Keratinocyte (primary cell): ENCODE results near the gene PCSK2.

Experiments
- EZH2 ChIP-seq: IDR thresholded peaks from one replicate; pipeline ENCODE4 v1.6.1; 2012; ENCODE audit warnings: inconsistent platforms, mild to moderate bottlenecking, low read length, moderate library complexity
- TF ChIP-seq, protein P1 (sequence below), 3 experiments: IDR thresholded peaks in 1 of 3; conservative IDR thresholded peaks in 1 of 3; optimal IDR thresholded peaks in 1 of 3; 2 replicates in 2 of 3; 3 replicates in 1 of 3; pipeline versions ENCODE3 to v1.5.1; 2011; ENCODE audit warnings: low read length in 3 of 3, mild to moderate bottlenecking in 3 of 3, moderate library complexity in 2 of 3, control low read depth in 1 of 3, inconsistent platforms in 1 of 3; ENCODE audit not compliant: insufficient read depth in 2 of 3; ENCODE audit errors: extremely low read depth in 1 of 3

DNA sequence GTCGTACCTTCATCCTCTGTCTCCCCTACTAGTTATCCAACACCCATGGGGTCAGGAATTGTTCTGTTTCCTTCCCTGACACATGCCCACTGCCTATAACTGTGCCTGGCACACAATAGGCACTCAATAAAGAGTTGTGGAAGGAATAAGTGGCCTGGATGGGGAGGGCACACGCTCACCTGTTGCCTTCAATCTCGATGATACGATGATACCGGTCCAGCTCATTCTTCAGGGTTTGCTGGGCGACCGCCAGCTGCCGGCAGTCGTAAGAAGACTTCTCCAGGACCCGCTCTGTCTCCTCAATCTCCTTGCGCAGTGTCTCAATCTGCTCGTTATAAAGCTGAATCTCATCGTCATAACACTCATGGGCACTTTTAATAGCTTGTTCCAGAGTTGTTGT is 271.8 kb downstream of the PCSK2 start:
- TF ChIP-seq, protein P1, sequence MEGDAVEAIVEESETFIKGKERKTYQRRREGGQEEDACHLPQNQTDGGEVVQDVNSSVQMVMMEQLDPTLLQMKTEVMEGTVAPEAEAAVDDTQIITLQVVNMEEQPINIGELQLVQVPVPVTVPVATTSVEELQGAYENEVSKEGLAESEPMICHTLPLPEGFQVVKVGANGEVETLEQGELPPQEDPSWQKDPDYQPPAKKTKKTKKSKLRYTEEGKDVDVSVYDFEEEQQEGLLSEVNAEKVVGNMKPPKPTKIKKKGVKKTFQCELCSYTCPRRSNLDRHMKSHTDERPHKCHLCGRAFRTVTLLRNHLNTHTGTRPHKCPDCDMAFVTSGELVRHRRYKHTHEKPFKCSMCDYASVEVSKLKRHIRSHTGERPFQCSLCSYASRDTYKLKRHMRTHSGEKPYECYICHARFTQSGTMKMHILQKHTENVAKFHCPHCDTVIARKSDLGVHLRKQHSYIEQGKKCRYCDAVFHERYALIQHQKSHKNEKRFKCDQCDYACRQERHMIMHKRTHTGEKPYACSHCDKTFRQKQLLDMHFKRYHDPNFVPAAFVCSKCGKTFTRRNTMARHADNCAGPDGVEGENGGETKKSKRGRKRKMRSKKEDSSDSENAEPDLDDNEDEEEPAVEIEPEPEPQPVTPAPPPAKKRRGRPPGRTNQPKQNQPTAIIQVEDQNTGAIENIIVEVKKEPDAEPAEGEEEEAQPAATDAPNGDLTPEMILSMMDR (optimal IDR thresholded peaks at IDR 0.05 in 1 of 3, IDR thresholded peaks at IDR 0.05 in 1 of 3, conservative IDR thresholded peaks at IDR 0.05 in 1 of 3; ENCODE audit: extremely low read depth in 1 of 3, insufficient read depth in 2 of 3, low read length in 3 of 3), result no peak
- no peak for TF ChIP-seq EZH2
